ENCODE results near the gene MBD3.
A peak's percentile ranks its signal among the peaks of the same experiment; 100 is the strongest.
"Not testable (repeated sequence)": the region's sequence is repeated elsewhere in the genome, so short reads cannot be mapped to it uniquely, and the experiment has no call there.

MBD3 gene

GRCh38 chr19:1555487-1556389 is 36.9 kb downstream of the MBD3 start:
- H3K36me3 ChIP-seq (ENCODE audit: insufficient read depth, low read length): no peaks in the 10 kb centered on the region
- H3K79me2 ChIP-seq (ENCODE audit: control insufficient read depth, insufficient read depth, low read length, unreplicated experiment): no peaks in the 10 kb centered on the region
- H3K27me3 ChIP-seq (ENCODE audit: insufficient read depth, low read length): no peaks in the 10 kb centered on the region
- H2AFZ ChIP-seq (ENCODE audit: low read length, unreplicated experiment): no peak overlapping the region
- no peak overlapping the region for H3K27ac ChIP-seq (ENCODE audit: low read depth, low read length)
- no peaks in the 10 kb centered on the region for H3K4me1 ChIP-seq (ENCODE audit: control insufficient read depth, insufficient read depth, low read length, unreplicated experiment)
- no peak overlapping the region for H3K4me3 ChIP-seq (ENCODE audit: low read depth, low read length)

GRCh38 chr19:1554968-1555367 is 37.7 kb downstream of the MBD3 start:
- no peaks in the 10 kb centered on the region for H3K4me1 ChIP-seq (ENCODE audit: control insufficient read depth, insufficient read depth, low read length, unreplicated experiment)
- no peak overlapping the region for H3K4me3 ChIP-seq (ENCODE audit: low read depth, low read length)
- H3K27me3 ChIP-seq (ENCODE audit: insufficient read depth, low read length): no peaks in the 10 kb centered on the region
- H3K36me3 ChIP-seq (ENCODE audit: insufficient read depth, low read length): no peaks in the 10 kb centered on the region
- no peak overlapping the region for H3K27ac ChIP-seq (ENCODE audit: low read depth, low read length)
- no peak overlapping the region for H2AFZ ChIP-seq (ENCODE audit: low read length, unreplicated experiment)
- no peaks in the 10 kb centered on the region for H3K79me2 ChIP-seq (ENCODE audit: control insufficient read depth, insufficient read depth, low read length, unreplicated experiment)

GRCh38 chr19:1553415-1553814 is 39.2 kb downstream of the MBD3 start:
- Histone ChIP-seq H3K36me3 (ENCODE audit: insufficient read depth, low read length) (no peaks in the 10 kb centered on the region), H3K4me3 (ENCODE audit: low read depth, low read length) (no peak overlapping the region), H3K4me1 (ENCODE audit: control insufficient read depth, insufficient read depth, low read length, unreplicated experiment) (no peaks in the 10 kb centered on the region), H2AFZ (ENCODE audit: low read length, unreplicated experiment) (no peak overlapping the region), H3K27ac (ENCODE audit: low read depth, low read length) (no peak overlapping the region), H3K27me3 (ENCODE audit: insufficient read depth, low read length) (no peaks in the 10 kb centered on the region), H3K79me2 (ENCODE audit: control insufficient read depth, insufficient read depth, low read length, unreplicated experiment) (no peaks in the 10 kb centered on the region)

- H3K27me3 ChIP-seq (ENCODE audit: insufficient read depth, low read length): no peaks in the 10 kb centered on the region
- no peak overlapping the region for H3K4me3 ChIP-seq (ENCODE audit: low read depth, low read length)
- H3K4me1 ChIP-seq (ENCODE audit: control insufficient read depth, insufficient read depth, low read length, unreplicated experiment): no peaks in the 10 kb centered on the region
- H3K79me2 ChIP-seq (ENCODE audit: control insufficient read depth, insufficient read depth, low read length, unreplicated experiment): no peaks in the 10 kb centered on the region
- H3K27ac ChIP-seq (ENCODE audit: low read depth, low read length): no peak overlapping the region
- no peak overlapping the region for H2AFZ ChIP-seq (ENCODE audit: low read length, unreplicated experiment)
- no peaks in the 10 kb centered on the region for H3K36me3 ChIP-seq (ENCODE audit: insufficient read depth, low read length)
These were observed 41.3 kb downstream of the MBD3 start for GRCh38 chr19:1551068-1552040.

- no peak overlapping the region for H2AFZ ChIP-seq (ENCODE audit: low read length, unreplicated experiment)
- H3K27me3 ChIP-seq (ENCODE audit: insufficient read depth, low read length): no peaks in the 10 kb centered on the region
- no peak overlapping the region for H3K4me3 ChIP-seq (ENCODE audit: low read depth, low read length)
- no peaks in the 10 kb centered on the region for H3K79me2 ChIP-seq (ENCODE audit: control insufficient read depth, insufficient read depth, low read length, unreplicated experiment)
- no peaks in the 10 kb centered on the region for H3K36me3 ChIP-seq (ENCODE audit: insufficient read depth, low read length)
- no peaks in the 10 kb centered on the region for H3K4me1 ChIP-seq (ENCODE audit: control insufficient read depth, insufficient read depth, low read length, unreplicated experiment)
- H3K27ac ChIP-seq (ENCODE audit: low read depth, low read length): no peak overlapping the region
These were observed 43.2 kb downstream of the MBD3 start for GRCh38 chr19:1549332-1549945.

GRCh38 chr19:1540365-1540925 is 52.2 kb downstream of the MBD3 start:
- Histone ChIP-seq H3K27me3 (ENCODE audit: insufficient read depth, low read length) (no peaks in the 10 kb centered on the region), H2AFZ (ENCODE audit: low read length, unreplicated experiment) (no peak overlapping the region), H3K4me1 (ENCODE audit: control insufficient read depth, insufficient read depth, low read length, unreplicated experiment) (peaks cover 5% of the 10 kb centered on the region), H3K4me3 (ENCODE audit: low read depth, low read length) (no peak overlapping the region), H3K27ac (ENCODE audit: low read depth, low read length) (no peak overlapping the region), H3K36me3 (ENCODE audit: insufficient read depth, low read length) (no peaks in the 10 kb centered on the region), H3K79me2 (ENCODE audit: control insufficient read depth, insufficient read depth, low read length, unreplicated experiment) (no peaks in the 10 kb centered on the region)

GRCh38 chr19:1539749-1540148 is 52.9 kb downstream of the MBD3 start:
- H3K27me3 ChIP-seq (ENCODE audit: insufficient read depth, low read length); H2AFZ ChIP-seq (ENCODE audit: low read length, unreplicated experiment); H3K4me3 ChIP-seq (ENCODE audit: low read depth, low read length); H3K4me1 ChIP-seq (ENCODE audit: control insufficient read depth, insufficient read depth, low read length, unreplicated experiment); H3K27ac ChIP-seq (ENCODE audit: low read depth, low read length); H3K79me2 ChIP-seq (ENCODE audit: control insufficient read depth, insufficient read depth, low read length, unreplicated experiment); H3K36me3 ChIP-seq (ENCODE audit: insufficient read depth, low read length): not testable (repeated sequence)

- Histone ChIP-seq H3K4me3 (ENCODE audit: low read depth, low read length) (peak overlapping the region; percentile 59), H3K27me3 (ENCODE audit: insufficient read depth, low read length) (no peaks in the 10 kb centered on the region), H3K4me1 (ENCODE audit: control insufficient read depth, insufficient read depth, low read length, unreplicated experiment) (peaks cover 5% of the 10 kb centered on the region), H2AFZ (ENCODE audit: low read length, unreplicated experiment) (no peak overlapping the region), H3K27ac (ENCODE audit: low read depth, low read length) (no peak overlapping the region), H3K79me2 (ENCODE audit: control insufficient read depth, insufficient read depth, low read length, unreplicated experiment) (no peaks in the 10 kb centered on the region), H3K36me3 (ENCODE audit: insufficient read depth, low read length) (no peaks in the 10 kb centered on the region)
These were observed 53.7 kb downstream of the MBD3 start for GRCh38 chr19:1538978-1539377.

GRCh38 chr19:1535699-1536098 is 57.0 kb downstream of the MBD3 start:
- not testable (repeated sequence) for H3K79me2 ChIP-seq (ENCODE audit: control insufficient read depth, insufficient read depth, low read length, unreplicated experiment); H2AFZ ChIP-seq (ENCODE audit: low read length, unreplicated experiment); H3K27ac ChIP-seq (ENCODE audit: low read depth, low read length); H3K27me3 ChIP-seq (ENCODE audit: insufficient read depth, low read length); H3K4me3 ChIP-seq (ENCODE audit: low read depth, low read length); H3K4me1 ChIP-seq (ENCODE audit: control insufficient read depth, insufficient read depth, low read length, unreplicated experiment); H3K36me3 ChIP-seq (ENCODE audit: insufficient read depth, low read length)

- Histone ChIP-seq H2AFZ (ENCODE audit: low read length, unreplicated experiment) (no peak overlapping the region), H3K79me2 (ENCODE audit: control insufficient read depth, insufficient read depth, low read length, unreplicated experiment) (no peaks in the 10 kb centered on the region), H3K27me3 (ENCODE audit: insufficient read depth, low read length) (no peaks in the 10 kb centered on the region), H3K36me3 (ENCODE audit: insufficient read depth, low read length) (no peaks in the 10 kb centered on the region), H3K4me3 (ENCODE audit: low read depth, low read length) (no peak overlapping the region), H3K27ac (ENCODE audit: low read depth, low read length) (no peak overlapping the region), H3K4me1 (ENCODE audit: control insufficient read depth, insufficient read depth, low read length, unreplicated experiment) (peaks cover 5% of the 10 kb centered on the region)
These were observed 57.7 kb downstream of the MBD3 start for GRCh38 chr19:1534972-1535371.
